Measurements from ENCODE around the gene RBSN.
A peak's percentile ranks its signal among the peaks of the same experiment; 100 is the strongest.
"Not testable (repeated sequence)": the region's sequence is repeated elsewhere in the genome, so short reads cannot be mapped to it uniquely, and the experiment has no call there.

RBSN gene

DNA sequence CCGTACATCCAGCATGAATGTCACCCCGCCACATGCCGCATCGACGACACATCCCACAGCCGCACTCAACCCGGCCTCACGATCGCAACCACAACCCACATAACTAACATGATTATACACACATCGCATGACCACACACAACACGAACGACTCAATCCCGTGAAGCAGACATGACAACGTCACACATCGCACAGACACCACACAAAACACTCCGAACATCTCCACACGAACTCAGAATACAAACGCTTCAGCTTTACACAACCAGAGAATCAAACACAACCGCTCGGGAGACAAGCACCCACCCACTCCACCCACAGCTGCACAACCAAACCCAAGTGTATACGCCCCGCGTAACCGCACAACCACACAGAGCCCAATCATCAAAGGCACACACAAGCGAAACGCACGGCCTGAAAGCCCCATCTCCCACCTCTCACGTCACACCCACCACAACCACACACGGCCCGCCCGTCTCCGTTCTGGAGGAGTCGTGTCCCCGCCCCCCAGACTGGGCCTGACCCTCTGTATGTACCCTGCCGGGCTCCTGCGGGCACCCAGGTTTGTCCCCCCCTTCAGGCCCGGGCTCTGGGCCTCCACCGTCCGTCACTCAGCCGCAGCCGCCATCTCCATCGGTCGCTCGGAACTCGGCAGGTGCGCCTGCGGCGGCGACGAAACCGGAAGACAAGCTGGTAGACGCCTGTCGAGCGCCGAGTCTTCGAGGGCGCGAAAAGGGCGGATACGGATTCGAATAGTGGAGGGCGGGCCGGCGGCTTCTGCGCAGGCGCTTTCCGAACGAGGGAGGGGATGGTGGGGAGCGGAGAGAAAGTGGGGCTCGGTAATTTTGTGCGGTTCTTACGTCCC lies at the start of gene RBSN:
RBSN (minus strand) TSS at position 646 of the 861 bp plus-strand sequence. CDS start 3,028 bp downstream, outside the sequence.
- peak; percentile 98 for DNase-seq

- DNase-seq = peak; percentile 30
Measured at GRCh38 chr3:15148614-15149013, 49.7 kb upstream of the RBSN start.

DNA sequence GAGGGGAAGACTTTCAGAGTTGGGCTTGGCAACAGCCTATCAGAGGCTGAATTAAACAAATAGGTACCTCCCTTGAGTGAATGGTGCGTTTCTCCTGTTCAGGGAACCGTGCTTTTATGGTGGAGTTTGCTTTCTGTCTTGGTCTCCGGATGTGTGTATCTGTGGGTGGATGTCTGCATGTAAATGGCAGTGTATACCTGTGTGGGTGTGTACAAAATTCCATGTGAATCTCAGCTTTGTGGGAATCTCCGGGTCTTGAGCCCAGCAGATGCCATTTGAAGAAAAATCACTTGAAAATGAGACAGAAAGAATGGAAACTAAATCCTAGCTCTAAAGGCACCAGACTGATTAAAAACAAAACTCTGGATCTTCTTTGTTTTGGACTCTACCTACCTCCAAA lies 37.9 kb upstream of the RBSN start:
- DNase-seq = not testable (repeated sequence)

- DNase-seq = not testable (repeated sequence)
Measured at GRCh38 chr3:15134968-15135367, 36.0 kb upstream of the RBSN start.

- DNase-seq = not testable (repeated sequence)
Measured at GRCh38 chr3:15128403-15128802, 29.5 kb upstream of the RBSN start.

DNA sequence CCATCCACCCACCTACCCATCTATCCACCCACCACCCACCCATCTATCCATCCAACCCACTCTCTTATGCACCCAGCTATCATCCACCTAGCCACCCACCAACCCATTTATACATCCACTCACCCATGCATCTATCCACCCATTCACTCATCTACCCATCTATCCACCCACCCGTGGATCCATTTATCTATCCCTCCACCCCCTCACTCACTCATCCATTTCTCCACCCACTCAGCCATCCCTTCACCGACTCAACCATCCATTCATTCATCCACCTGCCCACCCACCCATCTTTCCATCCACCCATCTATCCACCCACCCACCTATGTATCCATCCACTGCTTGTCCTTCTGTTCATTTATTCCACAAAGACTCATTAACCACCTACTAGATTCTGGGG lies 28.0 kb upstream of the RBSN start:
- DNase-seq = not testable (repeated sequence)

DNA sequence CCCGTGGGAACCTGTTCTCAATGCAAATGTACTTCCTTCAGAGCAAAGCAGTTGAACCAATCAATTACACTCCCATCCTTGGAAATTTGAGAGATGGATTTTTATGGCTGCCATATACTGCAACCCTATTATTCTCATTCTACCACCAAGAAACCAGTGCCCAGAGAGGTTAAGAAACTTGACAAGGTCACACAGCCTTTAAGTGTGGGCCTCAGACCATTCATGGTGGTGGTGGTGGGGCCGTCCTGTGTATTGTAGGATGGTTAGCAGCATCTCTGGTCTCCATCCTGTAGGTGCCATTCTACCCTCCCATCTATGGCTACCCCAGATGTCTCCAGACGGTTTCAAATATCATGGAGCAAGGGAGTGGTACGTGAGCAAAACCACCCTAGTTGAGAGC lies 23.4 kb upstream of the RBSN start:
- no peak for DNase-seq

DNA sequence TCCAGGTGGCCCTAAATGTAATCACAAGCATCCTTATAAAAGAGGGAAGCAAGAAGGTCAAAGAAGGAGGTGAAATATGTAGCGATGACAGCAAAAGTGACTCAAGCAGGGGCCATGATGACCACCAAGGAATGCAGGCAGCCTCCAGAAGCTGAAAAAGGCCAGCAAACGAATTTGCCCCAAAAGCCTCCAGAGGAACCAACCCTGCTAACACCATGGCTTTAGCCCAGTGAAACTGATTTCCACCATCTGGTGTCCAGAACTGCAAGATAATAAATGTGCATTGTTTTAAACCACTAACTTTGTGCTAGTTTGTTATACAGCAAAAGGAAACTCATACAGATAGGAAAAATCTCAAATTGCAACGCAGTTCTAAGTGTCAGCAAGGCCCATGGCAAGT lies 23.0 kb upstream of the RBSN start:
- DNase-seq = no peak

DNA sequence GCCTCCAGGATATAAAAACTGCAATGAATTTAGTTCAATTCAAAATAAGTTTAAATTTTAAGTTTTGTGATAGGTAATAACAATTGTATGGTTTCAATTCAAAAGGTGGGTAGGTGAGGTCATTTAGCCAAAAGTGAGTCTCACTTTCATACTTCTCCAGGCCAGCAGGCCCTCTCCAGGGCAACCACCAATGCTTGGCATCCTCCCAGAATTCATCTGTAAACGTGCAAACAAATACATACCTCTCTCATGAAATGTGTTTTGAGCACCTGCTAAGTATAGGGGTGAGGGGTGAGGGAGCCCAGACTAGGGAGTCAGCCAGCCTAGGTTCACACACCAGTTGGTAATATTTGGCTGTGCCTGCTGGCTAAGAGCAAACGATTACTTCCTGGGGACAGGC lies 22.0 kb upstream of the RBSN start:
- no peak for DNase-seq

- DNase-seq = no peak
Measured at GRCh38 chr3:15117011-15117410, 18.1 kb upstream of the RBSN start.

GRCh38 chr3:15116032-15116669 lies 17.2 kb upstream of the RBSN start:
- DNase-seq = peak; percentile 27

- DNase-seq = no peak
Measured at GRCh38 chr3:15114466-15115358, 15.8 kb upstream of the RBSN start.

DNA sequence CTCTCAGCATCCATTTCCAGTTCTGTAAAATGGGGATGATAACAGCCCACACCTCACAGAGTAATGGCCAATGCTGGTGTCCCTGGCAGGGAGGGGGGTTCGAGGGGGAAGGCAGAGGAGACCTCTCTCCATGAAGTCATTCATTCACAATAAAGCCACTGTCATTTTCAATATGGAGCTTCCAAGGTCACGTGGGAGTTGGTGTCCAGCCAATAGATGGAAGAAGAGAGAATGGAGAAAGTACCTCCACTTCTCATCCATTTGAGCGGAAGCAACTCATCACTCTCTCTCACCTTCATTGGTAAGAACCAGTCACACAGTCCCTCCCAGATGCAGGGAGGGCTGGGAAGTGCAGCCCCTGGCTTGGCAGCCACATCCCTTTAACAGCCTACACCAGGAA lies 14.9 kb upstream of the RBSN start:
- DNase-seq = no peak

GRCh38 chr3:15113471-15113870 lies 14.5 kb upstream of the RBSN start:
- DNase-seq = no peak

DNA sequence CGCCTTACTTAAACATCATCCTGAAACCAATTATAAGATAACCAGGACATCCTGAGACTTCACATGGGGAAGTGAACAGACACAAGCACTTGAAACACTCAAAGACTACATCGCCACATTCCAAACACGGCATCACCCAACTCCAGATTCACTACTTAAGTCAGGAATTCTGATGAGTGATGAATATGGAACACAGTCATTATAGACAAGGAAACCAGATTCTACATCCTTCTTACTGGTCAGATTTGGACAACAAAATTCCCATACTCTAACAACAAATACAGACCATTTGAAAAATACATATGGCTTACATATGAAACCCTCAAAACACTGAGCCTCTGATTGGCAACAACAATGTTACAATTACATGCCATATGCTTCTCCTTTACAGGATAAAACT lies 13.1 kb upstream of the RBSN start:
- DNase-seq = no peak

- no peak for DNase-seq
Measured at GRCh38 chr3:15110206-15110605, 11.3 kb upstream of the RBSN start.

- DNase-seq = no peak
Measured at GRCh38 chr3:15108869-15109268, 9.9 kb upstream of the RBSN start.

- peak; percentile 84 for DNase-seq
Measured at GRCh38 chr3:15108082-15108545, 9.2 kb upstream of the RBSN start.

DNA sequence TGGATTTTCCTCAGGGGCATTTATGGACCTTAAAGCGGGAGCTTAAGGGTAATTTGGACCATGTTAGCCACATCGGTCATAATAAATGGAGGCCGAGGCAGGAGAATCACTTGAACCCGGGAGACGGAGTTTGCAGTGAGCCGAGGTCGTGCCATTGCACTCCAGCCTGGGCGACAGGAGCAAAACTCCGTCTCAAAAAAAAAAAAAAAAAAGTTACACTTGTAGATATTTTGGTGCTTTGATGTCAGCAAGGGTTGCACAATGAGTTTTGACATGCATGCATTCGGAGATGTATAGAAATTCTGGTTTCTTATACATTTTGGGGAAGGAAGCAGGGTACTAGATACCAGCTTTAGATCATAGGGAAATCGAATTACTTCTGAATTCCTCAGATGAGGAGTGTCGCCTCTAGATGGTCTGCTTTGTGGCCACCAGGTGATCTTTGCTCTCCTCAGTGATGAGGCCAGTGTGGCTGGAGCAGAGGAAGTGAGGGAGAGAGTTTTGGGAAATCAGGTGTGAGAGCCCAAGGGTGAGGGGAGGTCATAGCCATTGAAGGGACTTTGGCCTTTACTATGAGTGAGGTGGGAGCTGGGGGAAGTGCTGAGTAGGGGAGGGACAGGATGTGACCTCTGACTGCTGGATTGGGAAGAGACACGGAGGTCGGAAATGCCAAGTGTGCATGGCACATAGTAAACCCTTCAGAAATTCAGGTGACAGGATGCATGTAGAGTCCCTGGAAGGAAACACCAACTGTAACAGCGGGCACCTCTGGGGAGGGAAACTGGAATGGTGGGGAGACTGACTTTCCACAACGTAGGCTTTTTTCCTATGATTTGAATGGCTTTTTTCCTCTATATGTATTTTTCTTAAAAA lies 8.4 kb upstream of the RBSN start:
- no peak for DNase-seq

DNA sequence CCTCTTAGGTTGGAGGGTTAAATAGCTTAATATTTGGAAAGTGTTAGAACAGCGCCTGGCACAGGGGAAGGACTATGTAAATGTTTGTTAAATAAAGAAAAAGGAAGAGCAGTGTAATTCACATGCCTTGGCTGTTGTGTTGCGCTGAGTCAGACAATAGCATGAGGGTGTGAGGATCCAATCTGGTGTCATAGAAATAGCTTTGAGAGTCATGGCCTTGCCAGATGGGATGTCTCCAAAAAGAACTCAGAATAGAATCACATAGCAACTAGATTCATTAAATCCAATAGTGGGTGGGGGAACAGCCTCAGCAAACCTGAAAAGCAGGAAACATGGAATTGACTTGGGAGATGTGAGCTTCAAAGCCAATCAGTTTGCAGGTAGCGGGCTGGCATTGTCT lies 3.9 kb upstream of the RBSN start:
- no peak for DNase-seq

- DNase-seq = peak; percentile 43
Measured at GRCh38 chr3:15102256-15102655, 3.3 kb upstream of the RBSN start.

All from hematopoietic multipotent progenitor cell treated with erythropoietin and hydrocortisone succinate and interleukin-3 and kit ligand, for 6 days (in vitro differentiated cells).